ENCODE measurements around the gene PARVA. TPM values are rescaled to one million over a fixed set of nuclear protein-coding genes. Genes with fewer than 3 reads are reported as not detected.
"Not testable (repeated sequence)": the region's sequence is repeated elsewhere in the genome, so short reads cannot be mapped to it uniquely, and the experiment has no call there.

The PARVA gene, protein sequence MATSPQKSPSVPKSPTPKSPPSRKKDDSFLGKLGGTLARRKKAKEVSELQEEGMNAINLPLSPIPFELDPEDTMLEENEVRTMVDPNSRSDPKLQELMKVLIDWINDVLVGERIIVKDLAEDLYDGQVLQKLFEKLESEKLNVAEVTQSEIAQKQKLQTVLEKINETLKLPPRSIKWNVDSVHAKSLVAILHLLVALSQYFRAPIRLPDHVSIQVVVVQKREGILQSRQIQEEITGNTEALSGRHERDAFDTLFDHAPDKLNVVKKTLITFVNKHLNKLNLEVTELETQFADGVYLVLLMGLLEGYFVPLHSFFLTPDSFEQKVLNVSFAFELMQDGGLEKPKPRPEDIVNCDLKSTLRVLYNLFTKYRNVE
- under 1 TPM in 1 of 2 experiments, not detected in 1; 0.04 TPM for total RNA-seq

DNA sequence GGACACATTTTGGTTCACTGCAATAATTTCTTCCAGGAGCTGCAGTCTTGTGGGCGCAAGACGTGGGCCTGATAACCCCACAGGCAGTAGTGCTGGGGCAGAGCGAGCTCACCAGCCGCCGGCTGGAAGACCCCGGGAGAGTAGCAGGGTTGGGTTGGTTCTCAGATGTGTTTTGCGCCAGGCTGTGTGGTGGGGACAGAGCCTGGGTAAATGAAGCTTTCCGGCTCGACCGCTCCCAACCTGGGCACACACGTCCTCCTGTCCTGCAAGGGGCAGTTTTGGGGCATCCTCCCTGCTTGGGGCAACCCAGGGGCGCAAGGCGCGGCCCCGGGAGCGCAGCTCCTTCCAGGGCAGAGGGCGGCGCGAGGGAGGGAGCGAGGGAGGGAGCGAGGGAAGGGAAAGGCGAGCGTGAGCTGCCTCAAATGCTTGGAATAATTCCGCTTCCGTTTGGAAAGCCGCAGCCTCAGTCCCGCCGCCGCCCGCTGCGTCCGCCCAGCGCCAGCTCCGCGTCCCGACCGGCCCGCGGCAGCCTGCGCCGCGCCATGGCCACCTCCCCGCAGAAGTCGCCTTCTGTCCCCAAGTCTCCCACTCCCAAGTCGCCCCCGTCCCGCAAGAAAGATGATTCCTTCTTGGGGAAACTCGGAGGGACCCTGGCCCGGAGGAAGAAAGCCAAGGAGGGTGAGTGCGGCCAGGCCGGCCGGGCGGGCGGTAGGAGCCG lies at the start of gene PARVA:
Gene PARVA (plus strand): TSS at position 466 of the 718 bp plus-strand sequence. CDS start 77 bp downstream, at position 543.
- Mint-ChIP-seq H3K9me3 (peaks cover 6% of the 10 kb centered on the region), H3K27ac (no peak within 1 kb of the TSS), H3K4me1 (peaks cover 3% of the 10 kb centered on the region), H3K27me3 (peaks cover 37% of the 10 kb centered on the region), H3K4me3 (peak within 1 kb of the TSS; percentile 69), H3K36me3 (no peaks in the 10 kb centered on the region)
- no peak for DNase-seq

DNA sequence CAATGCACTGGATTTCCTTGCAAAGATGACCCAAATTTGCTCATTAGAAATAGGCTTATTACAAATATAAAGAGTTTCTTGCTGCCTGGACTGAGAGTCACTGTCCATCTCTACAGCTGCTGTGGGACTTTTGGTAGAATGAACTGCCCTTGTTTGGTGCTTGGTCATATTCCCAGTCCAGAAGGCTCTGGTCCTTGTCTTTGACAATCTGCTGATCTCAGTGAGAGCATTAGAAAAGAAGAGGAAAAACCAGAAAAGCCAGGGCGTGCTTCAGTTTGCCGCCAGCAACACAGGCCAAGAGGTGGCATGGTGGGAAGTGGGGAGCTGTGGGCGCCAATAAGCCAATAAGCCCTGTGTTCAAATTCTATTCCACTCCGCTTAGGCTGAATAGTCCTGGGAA lies 48.2 kb upstream of the PARVA start:
- no peak for DNase-seq
- H3K9me3 Mint-ChIP-seq, result no peaks in the 10 kb centered on the region
- peaks cover 1% of the 10 kb centered on the region for H3K36me3 Mint-ChIP-seq
- H3K4me3 Mint-ChIP-seq, result no peak overlapping the region
- H3K27ac Mint-ChIP-seq, result no peak overlapping the region
- no peaks in the 10 kb centered on the region for H3K27me3 Mint-ChIP-seq
- peaks cover 4% of the 10 kb centered on the region for H3K4me1 Mint-ChIP-seq

DNA sequence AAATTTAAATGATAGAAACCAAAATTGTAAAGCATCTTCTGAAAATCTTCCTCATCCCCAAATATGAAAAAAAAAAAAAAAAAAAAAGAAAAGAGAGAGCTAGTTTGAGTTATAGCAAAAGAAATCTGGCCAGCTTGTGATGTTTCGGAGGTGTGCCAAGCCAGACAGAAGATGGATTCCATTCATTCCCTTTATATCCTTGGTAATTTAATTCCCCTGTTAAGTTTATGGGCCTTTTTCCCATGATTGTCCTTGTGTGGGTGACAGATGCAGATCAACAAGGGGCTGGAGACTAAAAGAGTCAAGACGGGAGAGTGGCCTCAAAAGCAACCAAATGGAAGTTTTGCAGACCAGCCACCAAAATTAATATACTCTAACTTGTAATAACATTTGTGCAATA lies 47.6 kb upstream of the PARVA start:
- no peaks in the 10 kb centered on the region for H3K27me3 Mint-ChIP-seq
- H3K27ac Mint-ChIP-seq, result no peak overlapping the region
- H3K4me1 Mint-ChIP-seq, result peaks cover 4% of the 10 kb centered on the region
- no peak for DNase-seq
- H3K36me3 Mint-ChIP-seq, result peaks cover 1% of the 10 kb centered on the region
- H3K9me3 Mint-ChIP-seq, result no peaks in the 10 kb centered on the region
- no peak overlapping the region for H3K4me3 Mint-ChIP-seq

DNA sequence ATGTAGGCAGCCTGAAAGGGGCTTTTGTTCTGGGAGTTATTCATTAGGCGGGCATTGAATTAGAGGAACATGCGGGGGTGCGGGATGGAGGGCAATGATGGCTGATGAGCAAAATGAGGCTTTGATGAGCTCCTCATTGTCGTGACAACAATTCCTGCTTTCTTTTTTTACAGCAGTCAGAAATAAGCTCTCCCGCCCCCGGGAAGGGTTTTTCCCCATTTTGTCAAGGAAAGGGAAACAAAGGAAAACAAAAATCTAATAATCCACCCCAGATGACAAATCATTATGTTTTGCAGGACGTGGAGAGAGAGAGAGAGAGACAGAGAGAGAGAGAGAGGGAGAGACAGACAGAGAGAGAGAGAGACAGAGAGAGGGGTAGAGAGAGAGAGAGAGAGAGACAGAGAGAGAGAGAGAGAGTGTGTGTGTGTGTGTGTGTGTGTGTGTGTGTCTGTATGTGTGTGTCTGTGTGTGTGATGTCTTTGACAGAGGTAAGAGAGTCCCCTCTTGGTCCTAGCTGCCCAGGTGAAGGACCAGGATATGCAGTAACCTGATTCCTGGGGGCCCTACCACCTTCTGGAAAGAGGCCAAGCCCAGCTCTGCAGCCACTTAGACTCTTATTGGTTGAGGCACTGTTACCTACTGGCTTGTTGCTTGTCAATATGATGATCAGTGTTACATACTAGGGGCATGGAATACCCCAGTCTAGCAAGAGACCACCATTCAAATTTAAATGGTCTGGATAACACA lies 46.7 kb upstream of the PARVA start:
- Mint-ChIP-seq H3K27ac (no peak overlapping the region), H3K36me3 (peaks cover 1% of the 10 kb centered on the region), H3K9me3 (no peaks in the 10 kb centered on the region), H3K27me3 (no peaks in the 10 kb centered on the region), H3K4me1 (peaks cover 4% of the 10 kb centered on the region), H3K4me3 (no peak overlapping the region)
- no peak for DNase-seq

DNA sequence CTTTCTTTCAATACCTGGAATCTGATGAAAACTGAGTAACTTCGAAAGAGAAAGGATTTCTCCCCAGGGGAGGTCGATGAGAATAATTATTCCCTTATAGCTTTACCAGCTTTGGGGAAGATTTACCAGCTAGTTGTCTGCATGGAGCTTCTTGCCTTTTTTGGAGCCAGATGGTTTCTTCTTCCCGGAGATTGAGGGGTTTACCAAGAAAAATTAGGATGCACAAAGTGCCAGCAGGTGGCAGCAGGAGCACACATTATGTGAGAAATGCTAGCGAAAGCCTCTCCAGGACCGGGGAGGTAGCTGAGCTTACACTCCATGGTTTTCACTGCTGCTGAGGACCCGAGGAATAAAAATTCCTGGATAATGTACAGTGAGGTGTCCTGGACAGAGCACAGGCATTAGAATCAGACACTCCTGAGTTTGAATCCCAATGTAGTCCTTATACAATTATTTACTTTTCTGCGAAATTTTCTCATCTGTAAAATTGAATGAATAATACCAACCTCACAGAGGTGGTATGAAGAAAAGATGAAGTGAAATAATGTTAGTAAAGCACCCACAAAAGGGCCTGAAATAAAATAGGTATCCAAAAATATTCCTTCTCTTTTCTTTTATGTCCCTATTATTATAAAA lies 46.0 kb upstream of the PARVA start:
- Mint-ChIP-seq H3K4me3 (no peak overlapping the region), H3K36me3 (no peaks in the 10 kb centered on the region), H3K27me3 (no peaks in the 10 kb centered on the region), H3K27ac (no peak overlapping the region), H3K4me1 (peaks cover 4% of the 10 kb centered on the region), H3K9me3 (peaks cover 1% of the 10 kb centered on the region)
- DNase-seq, result peak; percentile 53

DNA sequence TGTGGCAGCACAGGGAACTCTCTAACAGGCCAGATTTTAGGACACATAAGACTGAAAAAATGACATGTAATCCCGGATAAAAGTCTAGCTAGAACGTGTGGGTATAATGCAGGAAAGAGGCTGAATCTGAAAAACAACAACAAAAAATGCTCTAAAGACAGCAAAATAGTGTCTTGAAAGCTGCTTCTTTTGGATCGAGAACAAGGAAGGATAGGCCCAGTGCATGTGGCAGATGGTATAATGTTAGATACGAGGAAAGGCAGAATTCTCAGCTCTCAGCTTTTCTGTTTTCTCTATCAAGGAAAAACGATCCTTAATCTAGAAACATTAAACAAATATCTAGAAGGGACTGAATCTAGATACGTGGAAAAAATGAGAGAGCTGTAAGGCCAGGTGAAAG lies 33.8 kb upstream of the PARVA start:
- no peaks in the 10 kb centered on the region for H3K27me3 Mint-ChIP-seq
- no peaks in the 10 kb centered on the region for H3K4me1 Mint-ChIP-seq
- H3K27ac Mint-ChIP-seq, result no peak overlapping the region
- no peak overlapping the region for H3K4me3 Mint-ChIP-seq
- H3K9me3 Mint-ChIP-seq, result peaks cover 6% of the 10 kb centered on the region
- no peak for DNase-seq
- peaks cover 5% of the 10 kb centered on the region for H3K36me3 Mint-ChIP-seq

DNA sequence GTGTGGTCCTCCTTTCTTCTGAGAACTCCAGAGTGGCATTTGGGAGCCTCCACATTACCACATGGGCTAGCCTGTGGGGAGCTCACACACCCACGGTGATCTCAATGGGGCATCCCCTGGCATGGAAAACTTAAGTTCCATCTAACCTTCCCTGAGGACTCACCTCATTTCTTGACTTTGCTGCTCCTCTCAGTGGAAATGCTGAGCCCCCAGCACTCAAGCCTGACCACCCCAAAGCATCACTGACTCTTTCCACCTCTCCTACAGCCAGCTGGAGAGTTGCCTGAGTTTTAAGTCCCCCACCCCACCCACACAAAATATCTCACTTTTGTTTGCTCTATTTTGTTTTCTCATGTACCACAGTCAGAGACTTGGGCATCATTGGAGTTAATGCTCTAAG lies 23.8 kb upstream of the PARVA start:
- Mint-ChIP-seq H3K4me3 (no peak overlapping the region), H3K4me1 (peaks cover 34% of the 10 kb centered on the region), H3K27me3 (no peaks in the 10 kb centered on the region), H3K9me3 (no peaks in the 10 kb centered on the region), H3K36me3 (no peaks in the 10 kb centered on the region), H3K27ac (no peak overlapping the region)
- no peak for DNase-seq

DNA sequence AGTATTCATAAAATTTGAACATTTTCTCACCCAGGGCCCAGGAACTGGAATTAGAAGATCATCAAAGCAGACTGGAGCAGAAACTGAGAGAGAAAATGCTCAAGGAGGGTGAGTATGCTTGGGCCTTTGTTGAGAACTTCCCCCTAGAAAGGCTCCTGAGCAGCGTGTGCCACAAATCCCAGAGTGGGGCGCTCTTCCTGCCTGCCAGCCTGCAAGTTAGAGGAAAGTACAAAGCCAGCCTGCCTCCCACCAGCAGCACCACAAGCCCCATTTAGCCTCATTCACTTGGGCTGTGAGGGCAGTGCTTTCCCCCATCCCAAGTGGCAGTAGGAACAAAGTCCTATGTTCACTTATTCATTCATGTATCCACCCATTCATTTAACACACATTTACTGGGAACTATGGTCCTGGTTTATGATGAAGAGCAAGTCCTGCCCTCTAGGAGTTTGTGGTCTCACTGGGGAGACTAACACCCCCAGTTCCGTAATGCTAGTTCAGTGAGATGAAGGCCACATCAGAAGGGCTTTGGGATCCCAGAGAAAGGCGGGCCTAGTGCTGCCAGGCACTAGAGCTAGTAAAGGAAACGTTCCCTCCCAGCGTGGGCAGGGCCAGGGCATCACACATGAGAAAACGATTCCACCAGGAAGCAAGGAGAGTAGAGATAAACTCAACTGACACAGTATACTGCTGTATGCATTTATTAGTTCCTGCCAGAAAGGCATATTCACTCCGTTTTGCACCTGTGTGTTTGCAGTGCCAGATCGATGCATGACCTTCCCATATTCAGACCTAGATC lies 22.4 kb upstream of the PARVA start:
- Mint-ChIP-seq H3K27me3 (no peaks in the 10 kb centered on the region), H3K4me1 (peaks cover 34% of the 10 kb centered on the region), H3K9me3 (no peaks in the 10 kb centered on the region), H3K4me3 (no peak overlapping the region), H3K27ac (no peak overlapping the region), H3K36me3 (no peaks in the 10 kb centered on the region)
- no peak for DNase-seq

DNA sequence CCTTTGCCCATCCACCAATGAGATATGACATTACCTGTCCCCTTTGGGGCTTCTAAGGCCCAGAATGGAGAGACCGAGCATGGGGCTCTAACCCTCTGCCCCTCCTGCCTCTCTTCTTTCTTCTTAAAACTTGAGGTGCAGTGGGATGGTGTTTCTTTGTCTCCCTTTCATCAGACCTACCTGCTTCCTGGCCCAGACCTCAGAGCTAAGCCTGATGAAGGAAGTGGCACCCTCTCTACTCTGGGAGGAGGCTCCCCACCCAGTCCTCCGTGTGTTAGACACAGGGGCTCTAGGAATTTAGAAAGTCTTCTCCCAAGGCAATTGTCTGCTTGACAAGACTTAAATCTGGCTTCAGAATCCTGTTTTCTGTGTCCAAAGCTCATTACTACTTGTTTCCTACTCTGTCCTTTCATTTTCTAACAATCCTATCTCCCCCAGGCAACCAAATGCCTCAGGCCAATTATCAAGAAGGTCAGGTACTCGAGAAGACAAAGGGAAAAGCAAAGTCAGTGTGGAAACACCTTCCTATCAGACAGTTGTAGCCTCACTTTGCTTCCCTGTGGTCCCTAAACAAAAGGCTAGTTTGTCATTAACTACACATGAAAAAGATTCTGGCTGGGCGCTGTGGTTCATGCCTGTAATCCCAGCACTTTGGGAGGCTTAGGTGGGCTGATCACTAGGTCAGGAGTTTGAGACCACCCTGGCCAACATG lies 20.3 kb upstream of the PARVA start:
- no peaks in the 10 kb centered on the region for H3K36me3 Mint-ChIP-seq
- no peaks in the 10 kb centered on the region for H3K9me3 Mint-ChIP-seq
- DNase-seq, result no peak
- peak overlapping the region; percentile 29 for H3K27ac Mint-ChIP-seq
- H3K27me3 Mint-ChIP-seq, result no peaks in the 10 kb centered on the region
- no peak overlapping the region for H3K4me3 Mint-ChIP-seq
- peaks cover 38% of the 10 kb centered on the region for H3K4me1 Mint-ChIP-seq

DNA sequence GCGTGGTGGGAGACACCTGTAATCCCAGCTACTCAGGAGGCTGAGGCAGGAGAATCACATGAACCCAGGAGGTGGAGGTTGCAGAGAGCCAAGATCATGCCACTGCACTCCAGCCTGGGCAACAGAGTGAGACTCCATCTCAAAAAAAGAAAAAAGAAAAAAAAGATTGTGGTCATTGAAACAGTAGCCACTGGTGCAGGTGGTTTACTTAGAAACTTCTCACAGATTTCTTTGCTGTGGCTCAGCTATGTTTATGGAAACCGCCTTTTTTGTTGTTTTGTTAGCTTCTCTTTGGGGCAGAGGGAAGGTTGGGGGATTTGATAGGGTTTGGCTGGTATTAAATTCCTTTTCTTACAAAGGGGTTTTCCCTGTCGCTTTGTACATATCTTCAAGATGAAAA lies 19.7 kb upstream of the PARVA start:
- not testable (repeated sequence) for H3K36me3 Mint-ChIP-seq, H3K4me3 Mint-ChIP-seq, DNase-seq, H3K27me3 Mint-ChIP-seq, H3K9me3 Mint-ChIP-seq, H3K27ac Mint-ChIP-seq
- H3K4me1 Mint-ChIP-seq, result peaks cover 39% of the 10 kb centered on the region

DNA sequence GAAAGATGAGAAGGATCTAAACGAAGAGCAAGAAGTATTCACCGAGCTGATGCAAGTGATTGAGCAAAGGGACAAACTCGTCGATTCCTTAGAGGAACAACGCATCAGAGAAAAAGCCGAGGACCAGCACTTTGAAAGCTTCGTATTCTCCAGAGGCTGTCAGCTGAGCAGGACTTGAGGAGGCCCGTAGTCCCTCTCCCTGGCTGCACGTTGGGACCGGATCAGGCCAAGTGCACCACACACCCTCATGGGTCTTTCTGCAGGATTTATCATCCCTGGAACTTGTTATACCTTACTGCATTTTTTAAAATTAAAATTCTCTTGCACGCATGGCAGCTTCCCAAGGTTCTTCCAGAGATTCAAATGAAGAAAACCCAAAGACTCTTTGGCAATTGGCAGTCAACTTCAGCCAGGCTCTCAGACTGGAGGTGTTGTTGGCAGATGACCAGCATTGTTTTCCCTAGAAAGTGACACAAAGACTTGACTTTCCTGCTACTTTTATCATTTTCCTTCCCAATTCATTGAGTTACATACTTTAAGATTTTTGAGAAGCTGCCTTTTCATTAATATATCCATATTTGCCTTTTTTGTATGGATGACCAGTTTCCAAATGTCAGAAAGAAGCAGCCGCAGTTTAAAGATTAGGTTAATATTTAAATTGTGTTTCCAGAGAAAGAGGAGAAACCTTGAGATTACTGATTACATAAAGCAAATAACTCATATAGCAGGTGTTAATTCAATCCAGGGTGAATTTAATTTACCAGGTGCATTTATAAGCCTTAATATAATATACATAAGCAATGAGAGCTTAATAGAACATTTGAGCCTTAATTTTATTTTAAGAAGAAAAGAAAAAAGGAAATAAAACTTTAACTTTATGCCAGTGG lies 18.8 kb upstream of the PARVA start:
- Mint-ChIP-seq H3K9me3 (no peaks in the 10 kb centered on the region), H3K27me3 (no peaks in the 10 kb centered on the region), H3K4me3 (no peak overlapping the region), H3K27ac (no peak overlapping the region), H3K4me1 (peaks cover 42% of the 10 kb centered on the region), H3K36me3 (no peaks in the 10 kb centered on the region)
- no peak for DNase-seq

DNA sequence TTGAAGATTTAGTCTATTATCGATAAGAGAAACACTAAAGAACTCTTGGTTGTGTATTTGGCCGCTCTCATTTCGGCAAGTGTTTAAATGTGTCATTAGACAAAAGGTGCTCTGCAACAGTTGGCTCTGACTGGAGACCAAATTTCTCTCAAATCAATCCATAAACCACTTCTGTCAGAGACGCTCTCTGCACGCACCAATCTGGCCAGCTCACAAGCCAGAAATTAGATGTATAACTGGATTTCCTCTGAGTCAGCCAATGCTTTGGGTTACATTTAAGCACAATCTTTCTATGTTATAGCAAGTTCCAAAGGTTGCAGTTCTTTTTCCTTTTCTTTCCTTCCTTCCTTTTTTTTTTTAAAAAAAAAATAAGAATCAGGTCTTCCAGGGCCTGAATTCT lies 17.6 kb upstream of the PARVA start:
- no peak for DNase-seq
- H3K4me1 Mint-ChIP-seq, result peaks cover 43% of the 10 kb centered on the region

DNA sequence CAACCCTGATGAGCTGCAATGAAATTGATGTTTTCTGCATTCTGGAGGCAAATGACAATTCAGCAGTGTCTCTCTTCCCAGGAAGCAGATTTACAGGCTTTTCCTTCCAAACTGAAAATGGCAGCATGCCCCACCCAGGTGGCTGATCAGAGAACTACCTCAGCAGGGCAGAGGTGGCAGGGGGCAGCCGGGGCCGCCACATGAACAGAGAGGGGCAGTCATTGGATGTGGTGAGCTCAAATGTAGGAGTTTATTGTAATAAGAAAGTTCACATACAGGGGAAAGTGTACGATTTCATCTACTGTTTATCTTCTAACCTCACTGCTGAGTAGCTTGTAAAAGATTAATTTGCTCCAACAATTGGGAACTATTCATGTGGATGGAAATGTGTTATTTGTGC lies 15.7 kb upstream of the PARVA start:
- DNase-seq, result no peak
- Mint-ChIP-seq H3K4me3 (no peak overlapping the region), H3K27ac (no peak overlapping the region), H3K9me3 (peaks cover 4% of the 10 kb centered on the region), H3K4me1 (peaks cover 37% of the 10 kb centered on the region), H3K36me3 (peaks cover 3% of the 10 kb centered on the region), H3K27me3 (no peaks in the 10 kb centered on the region)

More for the DNA sequence above, 17.6 kb upstream of the PARVA start:
- no peaks in the 10 kb centered on the region for H3K27me3 Mint-ChIP-seq
- H3K9me3 Mint-ChIP-seq, result no peaks in the 10 kb centered on the region
- H3K4me3 Mint-ChIP-seq, result no peak overlapping the region
- no peak overlapping the region for H3K27ac Mint-ChIP-seq
- H3K36me3 Mint-ChIP-seq, result no peaks in the 10 kb centered on the region

All from activated naive CD8-positive, alpha-beta T cell treated with anti-CD3 and anti-CD28 coated beads for 36 hours (primary cell).